ENCODE measurements around the gene NUDT4. TPM values are rescaled to one million over a fixed set of nuclear protein-coding genes. Genes with fewer than 3 reads are reported as not detected.

NUDT4 gene
- 10 to 100 TPM; 54.4 to 84.3 (median 69.9) TPM for total RNA-seq

DNA sequence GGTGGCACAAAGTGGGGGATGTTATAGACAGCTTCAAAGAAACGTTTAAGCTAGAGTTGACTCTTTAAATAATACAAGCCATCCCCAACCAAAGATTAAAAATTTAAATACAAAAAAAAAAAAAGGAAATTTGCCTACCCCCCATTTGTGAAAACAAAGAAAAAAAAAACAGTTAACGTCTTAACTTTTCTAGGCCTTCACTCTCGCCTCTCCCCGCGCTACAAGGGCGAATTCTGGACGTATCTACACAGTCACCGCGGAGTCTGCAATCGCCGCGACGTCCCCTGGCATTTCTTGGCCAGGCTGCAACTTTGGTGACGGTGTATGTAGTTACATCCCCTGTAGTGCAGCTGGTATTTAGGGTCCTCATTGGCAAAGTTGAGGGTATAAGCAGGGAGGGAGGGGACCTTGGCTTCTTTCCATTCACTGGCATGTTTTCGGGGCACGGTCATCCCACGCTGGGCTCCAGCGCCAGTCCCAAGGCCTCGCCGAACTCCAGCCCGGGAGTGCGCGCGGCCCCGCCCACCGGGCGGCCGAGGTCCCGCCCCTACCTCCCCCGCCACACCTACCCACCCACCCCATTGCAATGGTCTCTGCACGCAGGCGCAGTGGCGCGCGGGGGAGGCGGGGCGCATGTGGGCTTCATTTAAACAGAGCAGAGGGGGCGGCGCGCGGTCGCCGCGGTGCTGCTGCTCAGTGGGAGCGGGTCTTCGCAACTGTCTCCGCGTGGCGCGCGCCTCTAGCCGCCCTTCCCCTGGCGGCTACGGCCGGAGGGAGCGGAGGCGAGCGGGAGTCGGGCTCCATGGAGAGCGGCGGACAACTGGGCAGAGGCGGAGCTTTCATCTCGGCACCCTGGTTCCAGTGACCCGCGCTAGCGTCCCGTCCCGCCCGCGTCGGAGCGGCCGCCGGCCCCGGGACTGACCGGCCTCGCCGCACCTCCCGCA lies at the start of gene NUDT4:
TSS of gene NUDT4 (plus strand) at position 674 of the 944 bp plus-strand sequence. CDS start 398 bp downstream, outside the sequence.
- peak; percentile 79 to 95 for TF ChIP-seq POLR2A (IDR thresholded peaks at IDR 0.05)
- peak; percentile 61 to 98 for TF ChIP-seq EP300 (IDR thresholded peaks at IDR 0.05)
- TF ChIP-seq CTCF (IDR thresholded peaks at IDR 0.05), result peak in 2 of 5 experiments; percentile 17 to 46
- peaks cover 0 to 61% (median 22%) of the 10 kb centered on the region in 4 donors for H3K4me1 ChIP-seq
- DNase-seq (ENCODE audit: low spot score in 2 of 2), result peak; percentile 98

GRCh38 chr12:93333054-93333453 lies 44.7 kb upstream of the NUDT4 start:
- no peak overlapping the region for H3K4me3 ChIP-seq
- no peaks in the 10 kb centered on the region for H3K36me3 ChIP-seq
- H3K4me1 ChIP-seq, result peaks cover 0 to 16% (median 8%) of the 10 kb centered on the region in 4 donors
- H3K9me3 ChIP-seq, result no peaks in the 10 kb centered on the region
- 92 to 97% methylated on average over 3 of the region's 3 CpGs for WGBS, 2 donors
- no peak for TF ChIP-seq POLR2A (IDR thresholded peaks at IDR 0.05)
- TF ChIP-seq CTCF (IDR thresholded peaks at IDR 0.05), result no peak
- no peak for TF ChIP-seq EP300 (IDR thresholded peaks at IDR 0.05)
- H3K27ac ChIP-seq, result no peak overlapping the region
- H3K27me3 ChIP-seq, result no peaks in the 10 kb centered on the region
- DNase-seq (ENCODE audit: low spot score in 2 of 2), result no peak

More for the DNA sequence above, at the start of gene NUDT4:
- no peaks in the 10 kb centered on the region for H3K9me3 ChIP-seq
- H3K27me3 ChIP-seq, result no peaks in the 10 kb centered on the region
- 5 to 8% methylated on average over 32 to 42 of the region's 79 CpGs for WGBS, 2 donors
- H3K4me3 ChIP-seq, result peak within 1 kb of the TSS; percentile 58 to 91 (median 80)
- no peaks in the 10 kb centered on the region for H3K36me3 ChIP-seq
- peak within 1 kb of the TSS; percentile 91 to 98 (median 94) for H3K27ac ChIP-seq

GRCh38 chr12:93333828-93334227 lies 43.9 kb upstream of the NUDT4 start:
- no peak for DNase-seq (ENCODE audit: low spot score in 2 of 2)
- Histone ChIP-seq H3K9me3 (no peaks in the 10 kb centered on the region), H3K27ac (no peak overlapping the region), H3K27me3 (no peaks in the 10 kb centered on the region), H3K4me3 (no peak overlapping the region), H3K36me3 (no peaks in the 10 kb centered on the region), H3K4me1 (peaks cover 0 to 16% (median 8%) of the 10 kb centered on the region in 4 donors)
- WGBS, 2 donors, result 97 to 100% methylated on average over 3 of the region's 3 CpGs
- no peak for TF ChIP-seq POLR2A (IDR thresholded peaks at IDR 0.05)
- TF ChIP-seq CTCF (IDR thresholded peaks at IDR 0.05), result no peak
- no peak for TF ChIP-seq EP300 (IDR thresholded peaks at IDR 0.05)

- Histone ChIP-seq H3K4me3 (no peak overlapping the region), H3K36me3 (no peaks in the 10 kb centered on the region), H3K27me3 (no peaks in the 10 kb centered on the region), H3K27ac (peak overlapping the region in 2 of 4 donors; percentile 44), H3K4me1 (peaks cover 0 to 16% (median 8%) of the 10 kb centered on the region in 4 donors), H3K9me3 (no peaks in the 10 kb centered on the region)
- no peak for DNase-seq (ENCODE audit: low spot score in 2 of 2)
- 51 to 60% methylated on average over 9 of the region's 9 CpGs for WGBS, 2 donors
- TF ChIP-seq CTCF (IDR thresholded peaks at IDR 0.05) (no peak), EP300 (IDR thresholded peaks at IDR 0.05) (no peak)
These were observed 42.0 kb upstream of the NUDT4 start for GRCh38 chr12:93335603-93336162.

DNA sequence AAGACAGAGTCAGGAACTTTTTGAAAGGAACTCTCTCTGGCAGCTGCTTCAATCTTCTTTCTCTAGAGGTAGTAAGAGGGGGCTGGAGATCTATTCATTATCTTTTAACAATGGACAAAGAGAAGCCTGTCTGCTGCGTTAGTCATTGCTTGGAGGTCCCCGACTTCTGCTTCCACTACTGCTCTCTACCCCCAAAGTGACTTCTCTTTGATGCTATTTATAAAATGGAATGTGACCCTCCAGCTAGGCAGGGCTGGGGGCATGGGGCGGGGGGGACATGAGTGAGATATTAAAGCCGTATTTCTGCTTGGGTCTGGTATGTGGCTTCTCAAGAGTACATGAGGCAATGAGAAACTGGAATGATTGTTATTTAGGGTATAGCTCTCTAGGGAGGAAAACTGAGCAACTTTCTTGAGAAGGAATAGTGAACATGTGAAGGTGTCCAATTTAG lies 41.4 kb upstream of the NUDT4 start:
- no peak overlapping the region for H3K4me3 ChIP-seq
- no peaks in the 10 kb centered on the region for H3K27me3 ChIP-seq
- H3K36me3 ChIP-seq, result no peaks in the 10 kb centered on the region
- peak overlapping the region in 2 of 4 donors; percentile 44 for H3K27ac ChIP-seq
- no peaks in the 10 kb centered on the region for H3K9me3 ChIP-seq
- H3K4me1 ChIP-seq, result peaks cover 0 to 16% (median 8%) of the 10 kb centered on the region in 4 donors
- TF ChIP-seq POLR2A (IDR thresholded peaks at IDR 0.05) (no peak), EP300 (IDR thresholded peaks at IDR 0.05) (no peak), CTCF (IDR thresholded peaks at IDR 0.05) (no peak)
- no peak for DNase-seq (ENCODE audit: low spot score in 2 of 2)
- WGBS, 2 donors, result 9 to 20% methylated on average over 4 of the region's 4 CpGs

Data from tibial nerve (tissue), 4 donors.